OCI-LY1 (cell line): ENCODE measurements around the gene SRI.

Source experiments
- CTCF ChIP-seq: fragments of 200-600 bp; sonication (generic), shearing (Covaris generic); IDR thresholded peaks from 2 replicates; pipeline ENCODE4 v1.5.1; 2017; ENCODE audit warnings: mild to moderate bottlenecking, antibody characterized with exemption, low read length, moderate library complexity, mixed read lengths
- EZH2 ChIP-seq: fragments of 200-600 bp; sonication (generic), shearing (Covaris generic); IDR thresholded peaks from 2 replicates; pipeline ENCODE4 v1.8.0; 2017; ENCODE audit warnings: borderline replicate concordance, mixed run types, mild to moderate bottlenecking, antibody characterized with exemption, low read length, moderate library complexity, mixed read lengths

GRCh38 chr7:88253640-88254039 lies 33.8 kb upstream of the SRI start:
- TF ChIP-seq CTCF (no peak), EZH2 (no peak)
